Esophagus muscularis mucosa (tissue), 3 donors: ENCODE results near the gene RPL18.

Experiments used
- POLR2A ChIP-seq: fragments of 450-650 bp; IDR thresholded peaks from one replicate; pipeline ENCODE4 v1.6.1; 2017; ENCODE audit warnings: antibody characterized with exemption, moderate library complexity, mild to moderate bottlenecking, low read depth
- POLR2AphosphoS5 ChIP-seq, 2 donors: sonication (generic); formaldehyde crosslinking; IDR thresholded peaks; one replicate each; pipeline ENCODE4 v1.6.1; 2017; ENCODE audit warnings: antibody characterized with exemption in 2 of 2
- TF ChIP-seq, protein P1 (sequence below), 3 experiments: fragments of 200-600 bp in 2 of 3; fragments of 450-650 bp in 1 of 3; sonication (generic) in 2 of 3; IDR thresholded peaks; one replicate each; pipeline ENCODE4 v1.5.1; 2017 to 2019; ENCODE audit warnings: antibody characterized with exemption in 3 of 3, mild to moderate bottlenecking in 2 of 3, moderate library complexity in 1 of 3

GRCh38 chr19:48668332-48668731 lies 49.4 kb upstream of the RPL18 start:
- TF ChIP-seq, protein P1, sequence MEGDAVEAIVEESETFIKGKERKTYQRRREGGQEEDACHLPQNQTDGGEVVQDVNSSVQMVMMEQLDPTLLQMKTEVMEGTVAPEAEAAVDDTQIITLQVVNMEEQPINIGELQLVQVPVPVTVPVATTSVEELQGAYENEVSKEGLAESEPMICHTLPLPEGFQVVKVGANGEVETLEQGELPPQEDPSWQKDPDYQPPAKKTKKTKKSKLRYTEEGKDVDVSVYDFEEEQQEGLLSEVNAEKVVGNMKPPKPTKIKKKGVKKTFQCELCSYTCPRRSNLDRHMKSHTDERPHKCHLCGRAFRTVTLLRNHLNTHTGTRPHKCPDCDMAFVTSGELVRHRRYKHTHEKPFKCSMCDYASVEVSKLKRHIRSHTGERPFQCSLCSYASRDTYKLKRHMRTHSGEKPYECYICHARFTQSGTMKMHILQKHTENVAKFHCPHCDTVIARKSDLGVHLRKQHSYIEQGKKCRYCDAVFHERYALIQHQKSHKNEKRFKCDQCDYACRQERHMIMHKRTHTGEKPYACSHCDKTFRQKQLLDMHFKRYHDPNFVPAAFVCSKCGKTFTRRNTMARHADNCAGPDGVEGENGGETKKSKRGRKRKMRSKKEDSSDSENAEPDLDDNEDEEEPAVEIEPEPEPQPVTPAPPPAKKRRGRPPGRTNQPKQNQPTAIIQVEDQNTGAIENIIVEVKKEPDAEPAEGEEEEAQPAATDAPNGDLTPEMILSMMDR (IDR thresholded peaks at IDR 0.05): no peak
- TF ChIP-seq POLR2AphosphoS5 (IDR thresholded peaks at IDR 0.05): no peak
- TF ChIP-seq POLR2A: no peak
